ENCODE measurements around the gene CDK18.

Gene CDK18

DNA sequence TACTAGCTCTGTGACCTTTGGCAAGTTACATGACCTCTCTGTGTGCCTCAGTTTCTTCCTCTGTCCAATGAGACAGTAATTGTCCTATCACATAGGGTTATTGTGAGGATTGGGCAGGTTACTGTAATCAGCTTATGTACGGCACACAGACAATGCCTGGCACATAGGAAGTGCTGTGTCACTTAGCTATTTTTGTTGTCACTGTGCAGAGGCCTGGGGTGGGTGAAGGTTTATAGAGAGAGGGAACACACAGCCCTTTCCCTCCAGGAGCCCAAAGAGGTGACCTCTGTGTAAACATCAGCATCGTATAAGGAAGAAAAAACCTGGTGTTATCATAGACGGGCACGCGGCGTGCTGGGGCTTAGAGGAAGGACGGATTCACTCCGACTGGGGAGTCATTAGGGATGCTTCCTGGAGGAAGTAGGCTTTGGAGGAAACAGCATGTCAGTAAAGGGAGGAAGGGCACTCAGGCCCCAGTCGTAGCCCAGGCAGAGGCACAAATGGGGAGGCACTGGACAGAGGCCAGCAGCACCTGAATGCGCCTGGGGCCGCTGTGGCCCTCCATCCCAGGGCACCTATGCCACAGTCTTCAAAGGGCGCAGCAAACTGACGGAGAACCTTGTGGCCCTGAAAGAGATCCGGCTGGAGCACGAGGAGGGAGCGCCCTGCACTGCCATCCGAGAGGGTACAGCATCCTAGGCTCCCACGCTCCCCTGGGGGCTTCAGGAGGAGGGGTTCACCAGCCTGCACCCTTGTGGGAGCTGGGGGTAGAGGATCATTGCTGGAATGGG is 21.2 kb downstream of the CDK18 start:
- no peak for DNase-seq

DNA sequence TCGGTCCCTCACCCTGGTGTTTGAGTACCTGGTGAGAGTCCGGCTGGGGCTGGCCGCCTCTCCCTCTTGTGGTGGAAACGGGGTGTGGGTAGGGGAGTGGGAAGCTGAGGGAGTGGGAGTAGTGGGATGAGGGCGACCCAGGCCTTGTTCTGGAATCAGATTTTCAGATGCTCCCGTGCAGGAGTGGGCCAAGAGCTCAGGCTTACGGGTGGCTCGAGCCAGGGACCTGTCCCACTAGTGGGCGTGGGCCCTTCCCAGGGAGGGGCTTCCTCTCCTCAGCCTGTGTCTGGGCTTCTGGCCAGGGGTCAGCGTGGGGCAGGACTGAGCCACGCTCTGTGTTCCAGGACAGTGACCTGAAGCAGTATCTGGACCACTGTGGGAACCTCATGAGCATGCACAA is 22.0 kb downstream of the CDK18 start:
- DNase-seq = no peak

DNA sequence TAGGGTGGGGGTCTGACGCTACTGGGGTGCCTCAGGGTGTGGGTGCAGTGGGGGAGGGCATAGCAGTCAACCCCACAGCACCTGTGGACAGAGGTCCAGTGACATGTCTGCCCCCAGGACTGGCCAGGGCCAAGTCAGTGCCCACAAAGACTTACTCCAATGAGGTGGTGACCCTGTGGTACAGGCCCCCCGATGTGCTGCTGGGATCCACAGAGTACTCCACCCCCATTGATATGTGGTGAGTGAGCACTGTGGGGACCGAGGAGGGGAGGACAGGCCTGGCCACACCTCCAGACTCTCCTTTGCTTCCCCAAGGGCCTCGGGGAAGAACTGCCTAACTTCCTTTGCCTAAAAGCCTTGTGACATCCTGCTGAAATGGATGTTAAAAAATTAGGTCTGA is 23.5 kb downstream of the CDK18 start:
- no peak for DNase-seq

DNA sequence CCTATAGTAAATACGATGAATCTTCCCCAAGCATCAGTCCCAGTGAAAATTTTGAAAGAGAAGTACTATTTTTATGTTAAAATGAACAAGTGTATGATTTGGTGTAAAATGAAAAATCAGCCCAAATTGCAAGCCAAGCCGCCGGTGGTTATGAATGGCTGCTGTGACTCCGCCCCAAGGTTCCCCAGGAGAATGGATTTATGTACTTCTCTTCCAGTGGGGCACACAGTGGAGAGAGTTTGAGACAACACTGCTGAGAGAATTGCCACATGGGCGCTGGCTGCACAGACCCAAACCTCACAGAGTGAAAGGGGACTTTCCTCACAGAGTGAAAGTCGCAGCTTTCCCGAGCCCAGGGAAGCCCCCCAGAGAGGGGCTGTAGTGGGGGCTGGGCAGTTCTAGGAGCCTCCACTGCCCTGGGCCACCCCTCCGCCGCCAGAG is 24.0 kb downstream of the CDK18 start:
- peak in 1 of 2 experiments; percentile 18 for DNase-seq

DNA sequence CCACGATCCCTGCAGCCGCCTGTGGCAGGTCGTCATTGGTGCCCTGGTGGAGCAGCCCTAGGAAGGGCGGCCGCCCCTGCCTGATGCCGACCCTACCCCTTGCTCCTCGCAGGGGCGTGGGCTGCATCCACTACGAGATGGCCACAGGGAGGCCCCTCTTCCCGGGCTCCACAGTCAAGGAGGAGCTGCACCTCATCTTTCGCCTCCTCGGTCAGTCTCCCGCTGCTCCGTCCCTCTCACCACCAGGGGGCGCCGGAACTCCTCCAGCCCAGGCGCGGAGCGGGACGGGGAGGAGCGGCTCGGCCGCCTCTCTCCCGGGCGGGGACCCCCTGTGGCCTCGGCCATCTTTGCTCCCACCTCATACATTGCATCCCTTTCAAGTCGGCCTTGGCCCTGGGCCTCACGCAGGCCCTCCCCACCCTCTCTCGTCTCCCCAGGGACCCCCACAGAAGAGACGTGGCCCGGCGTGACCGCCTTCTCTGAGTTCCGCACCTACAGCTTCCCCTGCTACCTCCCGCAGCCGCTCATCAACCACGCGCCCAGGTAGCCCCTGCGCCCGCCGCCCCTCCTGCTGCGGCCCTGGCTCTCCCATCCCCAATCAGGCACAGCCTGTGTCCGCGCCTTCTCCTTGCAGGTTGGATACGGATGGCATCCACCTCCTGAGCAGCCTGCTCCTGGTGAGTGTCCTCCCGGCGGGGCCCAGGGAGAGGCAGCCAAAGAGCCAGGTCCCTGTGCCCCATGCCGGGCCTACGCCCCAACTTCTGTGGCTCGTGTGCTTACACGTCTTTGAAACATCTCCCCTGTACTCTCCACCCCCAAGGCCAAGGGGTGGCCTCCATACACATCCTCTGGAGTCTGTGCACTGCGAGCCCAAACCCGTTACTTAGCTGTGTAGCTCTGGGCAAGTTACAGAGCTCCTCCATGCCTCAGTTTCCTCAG is 24.7 kb downstream of the CDK18 start:
- DNase-seq = peak; percentile 12 to 75

DNA sequence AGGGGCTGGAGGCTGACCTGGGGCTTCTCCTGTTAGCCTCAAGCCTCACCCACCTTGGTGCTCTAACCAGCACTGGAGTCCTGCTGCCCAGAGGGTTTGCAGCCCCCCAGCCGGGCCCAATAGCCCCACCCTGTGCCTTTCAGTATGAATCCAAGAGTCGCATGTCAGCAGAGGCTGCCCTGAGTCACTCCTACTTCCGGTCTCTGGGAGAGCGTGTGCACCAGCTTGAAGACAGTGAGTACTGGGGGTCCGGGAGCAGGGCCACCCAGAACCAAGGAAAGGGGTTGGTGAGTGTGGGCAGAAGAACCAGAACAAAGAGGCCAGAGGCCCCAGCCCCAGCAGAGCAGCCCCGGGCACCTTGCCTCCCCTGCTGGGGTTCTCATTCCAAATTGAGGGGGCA is 25.6 kb downstream of the CDK18 start:
- no peak for DNase-seq

DNA sequence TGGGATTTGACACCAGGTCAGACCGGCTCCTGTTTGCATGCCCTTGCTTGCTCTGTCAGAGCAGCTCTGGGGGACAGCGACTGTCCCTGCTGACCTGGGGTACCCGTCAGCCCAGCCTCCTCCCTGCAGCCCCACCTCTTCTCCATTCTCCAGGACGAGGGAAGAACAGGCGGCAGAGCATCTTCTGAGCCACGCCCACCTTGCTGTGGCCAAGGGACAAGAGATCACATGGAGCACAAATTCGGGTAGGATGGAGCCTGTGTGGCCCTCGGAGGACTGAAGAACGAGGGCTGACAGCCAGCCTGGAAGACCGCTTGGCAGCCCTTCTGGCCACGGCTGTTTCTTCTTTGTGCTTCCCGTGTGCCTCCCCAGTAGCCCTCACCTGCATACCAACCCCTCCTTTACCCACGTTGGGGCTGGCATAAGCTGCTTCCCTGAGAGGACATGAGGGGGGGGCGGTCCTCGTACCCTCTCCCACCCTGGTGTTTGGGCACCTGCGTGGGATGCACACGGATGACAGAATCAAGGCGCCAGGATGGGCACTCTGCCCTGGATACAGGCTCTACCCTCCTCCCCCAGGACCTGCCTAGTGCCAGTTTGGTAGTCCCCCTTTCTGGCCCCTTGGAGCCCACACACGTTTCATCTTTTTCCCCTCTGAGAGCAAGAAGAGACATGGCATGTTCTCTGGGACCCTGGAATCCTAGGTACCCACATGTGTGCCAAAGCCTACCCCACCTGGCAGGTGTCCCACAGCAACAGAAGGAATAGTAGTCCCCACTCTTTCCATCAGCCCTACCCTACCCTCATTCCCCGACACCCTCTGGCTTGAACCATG is 26.9 kb downstream of the CDK18 start:
- DNase-seq = no peak

DNA sequence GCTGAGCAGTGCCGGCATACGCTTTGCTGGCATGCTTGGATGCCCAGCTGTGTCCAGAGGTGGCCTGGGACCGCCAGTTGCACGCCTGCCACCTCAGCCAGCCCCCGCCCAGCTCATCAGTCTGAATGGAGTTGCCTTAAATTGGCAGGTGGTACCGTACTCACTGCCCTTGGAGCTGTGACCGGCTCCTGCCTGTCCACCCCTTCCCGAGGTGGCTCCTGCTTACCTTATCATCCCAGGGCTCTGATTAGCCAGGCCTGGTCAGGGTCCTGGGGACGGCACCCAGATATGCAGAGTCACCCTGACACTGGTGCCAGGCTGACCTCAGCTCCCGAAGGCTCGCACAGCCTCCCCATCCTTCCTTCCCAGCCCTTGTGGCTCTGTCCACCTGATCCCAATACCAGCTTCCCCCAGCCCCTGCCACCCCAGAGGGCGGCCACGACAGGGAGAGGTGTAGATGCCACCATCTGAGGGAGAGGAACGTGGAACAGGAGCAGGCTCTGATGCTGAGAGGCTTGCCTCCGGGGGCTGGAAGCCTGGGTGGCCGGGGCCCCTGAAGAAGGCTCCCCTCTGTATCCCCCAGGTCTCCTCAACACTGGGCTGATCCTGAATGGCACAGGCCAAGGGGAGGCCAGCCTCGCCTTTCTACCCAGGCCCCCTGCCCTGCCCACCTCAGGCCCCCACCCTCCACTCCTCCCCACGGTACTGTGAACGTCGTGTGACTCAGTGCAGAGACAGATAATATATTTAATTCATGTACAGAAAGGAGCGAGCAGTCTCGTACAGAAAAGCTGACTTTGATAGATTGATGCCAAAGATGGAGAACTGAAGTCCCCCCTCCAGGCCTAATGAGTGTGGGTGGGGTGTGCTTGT is 27.8 kb downstream of the CDK18 start:
- DNase-seq = no peak

DNA sequence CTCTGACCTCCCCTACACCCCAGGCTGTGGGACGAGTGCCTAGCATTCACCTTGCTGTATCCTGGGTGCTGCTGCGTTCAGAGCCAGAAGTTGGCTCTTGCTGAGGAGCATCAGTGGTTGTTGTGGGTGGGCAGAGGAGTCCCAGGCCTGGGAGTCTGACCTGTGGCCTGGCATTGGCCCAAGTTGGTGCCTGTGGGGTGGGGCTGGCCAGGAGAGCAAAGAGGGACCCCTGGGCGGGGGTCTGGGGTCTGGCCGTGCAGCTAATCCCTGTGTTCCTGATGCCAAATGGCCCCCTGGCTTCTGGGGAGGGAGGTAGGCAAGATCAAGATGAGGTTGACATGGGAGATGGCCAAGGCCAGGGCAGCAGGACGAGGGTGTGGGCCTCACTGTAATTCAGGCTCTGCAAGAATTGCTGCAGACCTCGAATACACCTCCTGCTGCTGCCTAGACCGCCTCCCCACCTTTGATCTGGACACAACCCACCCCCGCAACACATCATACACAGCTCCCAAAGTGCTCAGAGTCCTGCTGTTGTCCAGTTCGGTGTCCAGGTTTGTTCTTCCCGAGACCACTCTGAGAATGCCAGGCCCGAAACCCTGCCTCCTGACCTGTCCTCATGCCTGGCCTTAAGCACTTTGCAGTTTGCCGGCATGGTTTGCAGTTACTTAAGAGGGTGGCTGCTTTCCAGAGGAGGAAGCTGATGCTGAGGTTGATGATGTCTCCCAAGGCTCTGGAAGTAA is 28.7 kb downstream of the CDK18 start:
- DNase-seq = no peak

DNA sequence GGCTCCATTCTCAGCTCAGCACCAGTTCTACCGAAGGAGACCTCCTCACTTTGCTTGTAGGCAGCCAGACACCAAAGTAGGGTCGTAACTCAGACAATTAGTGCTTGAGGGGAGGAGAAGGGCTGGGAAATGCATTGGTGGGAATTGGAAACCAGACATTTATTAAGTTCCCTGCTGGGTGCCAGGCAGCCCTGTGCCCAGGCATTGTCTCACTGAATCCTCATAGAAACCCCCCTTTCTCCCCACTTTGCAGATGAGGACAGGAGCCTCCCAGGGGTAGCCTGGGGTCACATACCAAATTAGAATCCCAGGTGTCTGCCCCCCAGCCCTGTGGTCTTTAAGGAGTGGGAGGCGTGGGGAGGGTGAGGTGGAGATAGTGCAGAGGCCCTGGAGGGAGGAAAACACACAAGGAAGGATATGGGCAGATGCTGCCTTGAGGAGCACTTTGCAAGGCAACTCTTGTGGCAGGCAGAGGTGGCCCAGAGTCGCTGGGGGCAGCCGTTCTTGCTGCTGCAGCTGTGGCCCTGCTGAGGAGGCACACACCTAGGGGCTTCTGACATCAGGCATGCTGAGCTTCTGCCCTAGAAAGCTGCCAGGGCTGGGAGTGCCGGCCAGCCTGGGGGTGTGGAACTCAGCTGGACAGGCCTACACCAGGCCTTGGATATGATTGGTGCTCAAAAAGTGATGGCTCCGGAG is 29.4 kb downstream of the CDK18 start:
- DNase-seq = no peak

DNA sequence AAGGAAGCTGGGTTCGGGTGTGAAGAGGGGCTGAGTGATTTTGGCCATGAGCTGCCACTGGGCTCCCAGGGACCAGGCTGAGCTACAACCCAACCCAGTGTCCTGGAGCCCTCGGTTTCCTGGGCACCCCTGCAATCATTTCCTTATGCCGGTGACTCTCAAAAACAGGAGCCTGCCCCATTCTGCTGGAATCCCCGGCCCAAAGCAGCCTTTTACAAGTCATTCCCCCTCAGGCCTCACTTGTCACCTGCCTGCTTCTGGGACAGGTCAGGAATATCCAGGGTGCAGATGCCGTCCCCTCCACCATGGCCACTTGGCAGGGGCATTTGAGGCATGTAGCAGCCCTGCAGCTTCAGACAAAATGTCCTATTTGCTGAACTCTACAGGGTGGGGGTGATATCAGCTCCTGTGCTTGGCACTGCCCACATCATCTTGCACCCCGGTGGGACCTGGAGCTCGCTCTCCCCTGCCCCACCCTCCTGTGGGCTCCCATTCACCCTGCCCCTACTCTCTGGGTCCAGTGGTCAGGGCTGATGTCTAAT is 30.0 kb downstream of the CDK18 start:
- no peak for DNase-seq

DNA sequence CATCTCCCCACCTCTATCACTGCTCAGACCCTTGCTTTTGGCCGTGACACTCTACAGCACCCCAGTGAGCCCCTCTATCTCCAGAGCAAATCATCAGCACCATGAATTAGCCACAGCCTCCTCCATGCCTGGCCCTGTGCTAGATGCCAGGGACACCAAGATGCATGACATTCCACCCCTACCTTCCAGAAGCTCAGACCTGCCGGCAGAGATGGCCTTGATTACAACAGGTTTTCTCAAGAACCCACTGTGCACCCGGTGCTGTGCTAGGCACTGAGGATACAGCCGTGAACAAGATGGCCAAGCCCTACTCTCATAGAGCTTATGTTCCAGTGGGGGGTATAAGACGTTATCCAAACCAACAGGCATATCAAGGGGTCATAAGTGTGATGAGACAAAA is 30.6 kb downstream of the CDK18 start:
- DNase-seq = no peak

DNA sequence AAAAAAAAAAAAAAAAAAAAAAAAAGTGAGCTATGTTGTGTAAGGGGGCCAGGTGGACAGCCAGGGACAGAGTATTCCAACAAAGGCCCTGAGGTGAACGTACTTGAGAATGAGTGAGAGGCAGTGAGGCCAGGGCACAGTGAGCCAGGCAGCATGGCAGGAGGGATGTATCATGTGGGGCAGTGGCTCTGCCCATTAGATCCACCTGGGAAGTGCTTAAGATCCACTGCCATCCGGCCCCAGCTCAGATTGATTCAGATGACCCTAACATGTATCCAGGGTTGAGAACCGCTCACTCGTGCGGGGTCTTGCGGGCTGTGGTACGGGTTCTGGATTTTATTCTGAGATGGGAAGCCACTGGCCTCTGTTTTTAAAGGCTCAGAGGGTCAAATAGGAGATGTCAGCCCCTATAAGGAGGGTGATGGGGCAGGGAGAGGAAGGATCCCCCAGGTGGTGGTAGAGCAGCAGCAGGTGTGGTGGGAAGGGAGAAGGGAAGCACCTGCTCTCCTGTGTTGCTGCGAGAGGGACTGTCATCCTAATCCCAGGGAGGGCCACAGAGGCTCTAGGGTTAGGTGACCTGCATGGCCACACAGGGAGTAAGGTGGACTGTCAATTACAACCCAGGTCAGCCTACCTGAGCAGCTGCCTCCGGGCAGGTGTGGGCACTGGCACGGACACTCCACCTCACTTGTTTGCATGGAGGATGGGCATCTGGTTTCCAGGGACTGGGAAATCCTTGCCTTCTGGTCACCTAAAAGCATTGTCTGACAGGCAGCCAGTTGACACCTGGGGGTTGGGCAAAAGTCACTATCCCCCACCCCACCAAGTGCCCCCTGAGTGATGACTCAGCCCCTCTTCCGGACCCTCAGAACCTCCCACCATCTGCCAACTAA is 31.6 kb downstream of the CDK18 start:
- no peak for DNase-seq

DNA sequence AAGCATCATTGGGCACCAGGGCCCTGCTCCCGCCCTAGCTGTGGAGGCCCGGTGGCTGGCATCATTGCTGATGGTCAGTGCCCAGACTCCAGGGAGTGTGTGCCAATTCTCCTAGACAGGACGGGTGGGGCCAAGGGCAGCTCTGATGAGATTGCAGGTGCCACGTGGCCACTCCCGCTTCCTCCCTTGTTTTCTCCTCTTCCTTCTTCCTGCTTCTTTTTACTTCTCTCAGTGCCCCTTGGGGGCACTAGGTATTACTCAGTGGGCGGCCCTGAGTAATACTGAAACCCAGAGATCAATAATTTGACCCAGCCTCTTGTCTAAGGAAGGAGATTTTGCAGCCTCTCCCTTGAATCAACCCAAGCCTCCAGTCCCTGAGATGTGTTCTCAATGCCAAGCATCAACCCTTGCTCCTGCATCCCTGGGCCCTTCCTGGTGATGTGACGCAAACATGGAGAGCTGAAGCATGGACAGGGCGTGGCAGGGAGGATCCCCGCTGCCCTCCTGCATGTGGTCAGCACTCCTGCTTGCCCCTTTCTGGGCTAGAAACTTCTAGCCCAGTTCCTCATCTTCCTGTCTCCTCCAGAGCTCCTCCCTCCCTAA is 32.4 kb downstream of the CDK18 start:
- no peak for DNase-seq

DNA sequence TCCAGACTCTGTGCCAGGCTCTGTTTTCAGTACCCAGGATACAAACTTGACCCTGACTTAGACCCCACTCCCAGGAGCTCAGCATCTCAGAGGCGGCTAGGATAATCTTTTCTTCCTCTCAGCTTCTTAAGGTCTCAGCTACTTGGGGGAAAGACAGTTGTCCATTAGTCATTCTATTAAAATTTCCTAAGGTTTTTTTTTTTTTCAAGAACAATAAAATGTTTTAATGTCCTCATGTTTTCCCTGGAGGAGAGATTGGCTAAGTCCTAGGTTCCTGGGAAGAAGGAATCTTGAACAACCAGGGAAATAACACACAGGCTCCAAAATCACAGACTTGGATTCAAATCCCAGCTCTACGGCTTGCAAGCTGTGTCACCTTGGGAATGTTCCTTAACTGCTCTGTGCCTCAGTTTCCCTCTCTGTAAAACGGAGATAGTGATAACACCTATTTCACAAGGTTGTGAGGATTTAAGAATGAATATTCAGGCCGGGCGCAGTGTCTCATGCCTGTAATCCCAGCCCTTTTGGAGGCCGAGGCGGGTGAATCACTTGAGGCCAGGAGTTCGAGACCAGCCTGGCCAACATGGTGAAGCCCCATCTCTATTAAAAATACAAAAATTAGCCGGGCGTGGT is 33.0 kb downstream of the CDK18 start:
- DNase-seq = no peak

DNA sequence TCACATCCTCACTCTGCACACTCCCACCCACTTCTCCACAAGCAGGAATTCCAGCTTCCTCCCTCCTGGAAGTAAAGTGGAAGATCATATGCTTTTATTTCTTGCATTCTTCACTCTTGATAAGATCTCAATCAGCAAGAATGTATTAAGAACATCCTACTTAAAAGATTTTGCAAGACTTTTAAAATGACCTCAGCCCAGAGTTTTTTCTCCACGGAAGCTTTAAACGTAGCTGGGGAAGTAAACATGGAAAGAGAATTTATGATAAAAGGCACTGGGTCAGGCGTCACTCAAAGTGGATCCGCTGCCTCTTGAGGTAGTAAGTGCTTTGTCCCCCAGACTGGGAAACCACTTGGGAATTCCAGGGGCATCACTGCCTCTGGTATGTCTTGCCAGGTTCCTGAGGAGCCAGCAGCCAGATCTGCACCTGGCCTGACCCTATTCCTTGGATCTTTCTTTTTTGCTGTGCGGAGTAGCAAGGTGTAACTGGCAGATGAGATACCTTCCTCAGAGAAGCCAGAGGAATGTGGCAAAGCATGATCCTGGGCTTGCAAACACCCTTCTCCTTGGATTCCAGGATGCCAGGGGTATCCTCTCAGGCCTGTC is 33.9 kb downstream of the CDK18 start:
- no peak for DNase-seq

DNA sequence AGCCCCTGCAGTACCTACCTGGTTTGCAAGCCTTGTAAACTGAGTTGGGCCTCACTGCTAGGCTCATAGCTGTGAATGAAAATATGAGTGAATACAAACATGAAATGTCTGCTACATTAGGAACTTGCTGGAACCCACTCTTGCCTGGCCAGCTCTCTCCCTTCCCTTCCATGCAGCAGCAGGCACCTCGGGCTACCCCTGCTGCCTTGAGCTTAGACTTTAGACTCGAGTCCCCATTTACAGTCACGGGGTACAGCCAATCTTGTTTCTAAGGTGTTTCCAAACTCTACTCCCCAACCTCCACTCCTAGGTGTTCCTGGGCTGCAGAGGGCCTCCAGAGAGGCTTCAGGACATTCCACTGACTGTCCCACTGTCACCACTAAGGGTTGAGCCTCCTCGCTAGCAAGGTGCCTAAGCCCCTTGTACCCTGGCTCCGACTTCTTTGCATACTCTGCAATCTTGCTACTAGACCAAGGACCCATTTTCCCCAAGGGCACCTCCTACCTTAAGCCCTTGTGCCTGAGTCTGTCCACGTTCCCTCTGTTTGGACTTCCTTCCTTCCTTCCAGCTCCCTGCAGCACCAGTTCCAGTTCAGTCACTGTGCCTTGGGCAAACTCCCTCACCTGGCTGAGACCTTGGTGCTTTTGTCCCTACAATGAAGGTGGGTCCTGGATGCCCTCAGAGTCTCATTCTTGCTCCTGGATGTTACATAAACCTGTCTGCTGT is 36.9 kb downstream of the CDK18 start:
- DNase-seq = no peak
